ENCODE measurements around the gene ACO1. TPM values are rescaled to one million over a fixed set of nuclear protein-coding genes. Genes with fewer than 3 reads are reported as not detected.

ACO1 gene
- total and polyA plus RNA-seq, 2 donors (not counting 3 experiments of a cell fraction or from before 2014, with no cell fraction given): 51.6 to 54.1 TPM

DNA sequence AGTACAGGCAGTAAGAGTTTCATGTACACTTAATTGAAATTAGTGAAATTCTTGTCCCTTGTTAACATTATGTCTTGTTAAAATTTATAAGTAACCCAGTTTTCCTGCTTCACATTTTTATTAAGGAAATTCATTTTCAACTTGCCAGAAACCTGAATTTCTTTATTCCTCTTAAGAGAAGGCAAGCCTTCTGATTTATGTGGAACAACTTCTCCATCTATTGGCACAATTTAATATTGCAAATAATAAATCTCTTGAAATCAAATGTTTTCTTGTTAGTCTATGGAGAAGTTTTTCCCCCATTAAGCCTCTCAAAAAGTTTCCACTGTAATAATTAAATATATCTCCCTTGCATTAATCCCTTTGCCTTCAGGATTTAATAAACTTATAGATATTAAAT, 33.8 kb upstream of the ACO1 start:
- FAIRE-seq (no peak), DNase-seq (ENCODE audit: low read depth, low spot score) (peak; percentile 26)
- POLR2A ChIA-PET: no interaction called here
- intact Hi-C loops (cut with micrococcal nuclease): loop anchor here (5.0 kb wide), 1 partner anchor 1228 kb away; no protein-coding TSS in a partner anchor
- no TSS peak for BruUV-seq (replicated peaks)
- no peaks in the 10 kb centered on the region for H3K79me2 ChIP-seq (ENCODE audit: control insufficient read depth, insufficient read depth, low read length)
- no peak overlapping the region for H3K4me3 ChIP-seq (replicated peaks in 1 of 3; ENCODE audit: insufficient read depth in 1 of 3, low read depth in 1 of 3, low read length in 3 of 3)
- no peaks in the 10 kb centered on the region for H4K20me1 ChIP-seq (replicated peaks; ENCODE audit: control insufficient read depth, extremely low read depth, insufficient read depth, low read length)
- no peaks in the 10 kb centered on the region for H3K36me3 ChIP-seq (ENCODE audit: control insufficient read depth in 2 of 2, extremely low read depth in 1 of 2, insufficient read depth in 2 of 2, low read length in 2 of 2)
- H2AFZ ChIP-seq (ENCODE audit: low read depth, low read length): no peak overlapping the region
- TF ChIP-seq MYC (IDR thresholded peaks at IDR 0.05; ENCODE audit: low read depth, low read length) (no peak), EZH2 (IDR thresholded peaks at IDR 0.05; ENCODE audit: borderline replicate concordance, low read depth, low read length, severe bottlenecking) (no peak), GATA2 (IDR thresholded peaks at IDR 0.05; ENCODE audit: insufficient read depth, insufficient read length, low read depth, low read length) (no peak), FOS (IDR thresholded peaks at IDR 0.05; ENCODE audit: borderline replicate concordance, insufficient read depth, low read length) (no peak), CTCF (IDR thresholded peaks at IDR 0.05; ENCODE audit: extremely low read depth in 1 of 2, insufficient read depth in 1 of 2, low read depth in 1 of 2, low read length in 2 of 2) (no peak), POLR2AphosphoS5 (IDR thresholded peaks at IDR 0.05; ENCODE audit: insufficient read depth, low read depth, low read length) (no peak), JUN (IDR thresholded peaks at IDR 0.05; ENCODE audit: borderline replicate concordance, insufficient read depth, insufficient read length, low read depth) (no peak), POLR2A (IDR thresholded peaks at IDR 0.05; ENCODE audit: low read depth, low read length) (no peak), MAX (IDR thresholded peaks at IDR 0.05; ENCODE audit: insufficient read depth, insufficient read length) (no peak)
- no peak overlapping the region for H3K4me2 ChIP-seq (ENCODE audit: insufficient read depth, low read length)
- CTCF ChIA-PET: interaction anchor here (0.7 to 0.9 kb wide), 2 partner anchors 11 to 12 kb away, joined by 3 read pairs; no protein-coding TSS in a partner anchor
- no peaks in the 10 kb centered on the region for H3K4me1 ChIP-seq (ENCODE audit: control insufficient read depth, extremely low read depth, insufficient read depth, low read length)
- H3K9me1 ChIP-seq (replicated peaks; ENCODE audit: control insufficient read depth, extremely low read depth, insufficient read depth, low read length): no peaks in the 10 kb centered on the region
- H3K27ac ChIP-seq (ENCODE audit: insufficient read depth, low read depth, low read length): no peak overlapping the region
- dilution Hi-C loops (cut with MboI; ENCODE audit: extremely low pct_ligation_motif_present, low sequenced_read_pairs): no loop called here
- no peaks in the 10 kb centered on the region for H3K9me3 ChIP-seq (replicated peaks; ENCODE audit: control insufficient read depth, insufficient read depth, low read length)
- H3K9ac ChIP-seq (replicated peaks; ENCODE audit: extremely low read depth, insufficient read depth, low read length): no peak overlapping the region
- peaks cover 2 to 3% of the 10 kb centered on the region in 2 experiments for H3K27me3 ChIP-seq (ENCODE audit: control insufficient read depth in 2 of 2, insufficient read depth in 2 of 2, low read length in 2 of 2)

Data from endothelial cell of umbilical vein (primary cell).